Activated CD8-positive, alpha-beta memory T cell treated with anti-CD3 and anti-CD28 coated beads, Interleukin-2, amount 10 ng/mL, durations not matched to agents 7 days and 5 days (primary cell): ENCODE measurements around the gene SDK1. TPM values are rescaled to one million over a fixed set of nuclear protein-coding genes. Genes with fewer than 3 reads are reported as not detected.
"Not testable (repeated sequence)": the region's sequence is repeated elsewhere in the genome, so short reads cannot be mapped to it uniquely, and the experiment has no call there.

Experiments used
- ATAC-seq: fragments of 150-1000 bp; cut with Tn5 transposase; one replicate; pipeline ENCODE4 v1.10.0; 2021; ENCODE audit warnings: moderate library complexity
- CTCF ChIA-PET: fragments of 350-600 bp; sonication (Branson Sonifier 250); formaldehyde crosslinking; loops from one replicate; lab custom pipeline; 2021; ENCODE audit warnings: antibody characterized with exemption; lab: Charles Lee
- DNase-seq: peaks from one replicate; pipeline ENCODE4 v3.0.0-alpha.2; 2020
- H3K27ac Mint-ChIP-seq: one replicate; pipeline ENCODE4 v1.8.0; 2021; ENCODE audit warnings: mild to moderate bottlenecking, mixed read lengths
- H3K27me3 Mint-ChIP-seq: one replicate; pipeline ENCODE4 v1.8.0; 2021; ENCODE audit warnings: mixed read lengths
- H3K36me3 Mint-ChIP-seq: one replicate; pipeline ENCODE4 v1.8.0; 2021; ENCODE audit warnings: mild to moderate bottlenecking, mixed read lengths
- H3K4me1 Mint-ChIP-seq: one replicate; pipeline ENCODE4 v1.8.0; 2021; ENCODE audit warnings: mixed read lengths
- H3K4me3 Mint-ChIP-seq: one replicate; pipeline ENCODE4 v1.8.0; 2021; ENCODE audit warnings: mild to moderate bottlenecking, moderate library complexity, mixed read lengths
- H3K9me3 Mint-ChIP-seq: one replicate; pipeline ENCODE4 v1.8.0; 2022; ENCODE audit warnings: low read depth, mixed read lengths
- total RNA-seq, 2 experiments: library from RNA; stranded (reverse); gene quantifications; one replicate each; pipeline ENCODE4 v1.2.3, GENCODE V29; 2021

Gene SDK1
- total RNA-seq, 2 experiments from 2014 or later = 0.05 to 0.06 TPM

GRCh38 chr7:3564231-3564630 is 263.2 kb downstream of the SDK1 start:
- Mint-ChIP-seq H3K27ac (no peak overlapping the region), H3K4me1 (peaks cover 4% of the 10 kb centered on the region), H3K27me3 (peaks cover 6% of the 10 kb centered on the region), H3K9me3 (no peaks in the 10 kb centered on the region), H3K4me3 (no peak overlapping the region), H3K36me3 (no peaks in the 10 kb centered on the region)
- ATAC-seq (no peak), DNase-seq (no peak)
- CTCF ChIA-PET = interaction anchor here (1.3 kb wide), 1 partner anchor 102 kb away, joined by 3 read pairs; no protein-coding TSS in a partner anchor

GRCh38 chr7:3568516-3568915 is 267.5 kb downstream of the SDK1 start:
- H3K27me3 Mint-ChIP-seq = no peaks in the 10 kb centered on the region
- no peak overlapping the region for H3K27ac Mint-ChIP-seq
- no peaks in the 10 kb centered on the region for H3K36me3 Mint-ChIP-seq
- CTCF ChIA-PET = no interaction called here
- ATAC-seq (no peak), DNase-seq (no peak)
- no peaks in the 10 kb centered on the region for H3K9me3 Mint-ChIP-seq
- H3K4me1 Mint-ChIP-seq = peaks cover 4% of the 10 kb centered on the region
- H3K4me3 Mint-ChIP-seq = no peak overlapping the region

GRCh38 chr7:3569643-3570042 is 268.6 kb downstream of the SDK1 start:
- no peaks in the 10 kb centered on the region for H3K27me3 Mint-ChIP-seq
- no peak overlapping the region for H3K4me3 Mint-ChIP-seq
- no peaks in the 10 kb centered on the region for H3K36me3 Mint-ChIP-seq
- DNase-seq (no peak), ATAC-seq (no peak)
- CTCF ChIA-PET = no interaction called here
- no peaks in the 10 kb centered on the region for H3K9me3 Mint-ChIP-seq
- H3K4me1 Mint-ChIP-seq = peaks cover 4% of the 10 kb centered on the region
- H3K27ac Mint-ChIP-seq = no peak overlapping the region

GRCh38 chr7:3573151-3573550 is 272.1 kb downstream of the SDK1 start:
- H3K27me3 Mint-ChIP-seq = no peaks in the 10 kb centered on the region
- CTCF ChIA-PET = no interaction called here
- H3K36me3 Mint-ChIP-seq = no peaks in the 10 kb centered on the region
- peaks cover 2% of the 10 kb centered on the region for H3K9me3 Mint-ChIP-seq
- no peak overlapping the region for H3K4me3 Mint-ChIP-seq
- H3K4me1 Mint-ChIP-seq = no peaks in the 10 kb centered on the region
- ATAC-seq (no peak), DNase-seq (no peak)
- no peak overlapping the region for H3K27ac Mint-ChIP-seq

- Mint-ChIP-seq H3K27me3 (no peaks in the 10 kb centered on the region), H3K9me3 (peaks cover 2% of the 10 kb centered on the region), H3K36me3 (no peaks in the 10 kb centered on the region), H3K4me3 (no peak overlapping the region), H3K27ac (no peak overlapping the region), H3K4me1 (no peaks in the 10 kb centered on the region)
- CTCF ChIA-PET = no interaction called here
- no peak for DNase-seq
- no peak for ATAC-seq
These were observed 273.3 kb downstream of the SDK1 start for GRCh38 chr7:3574386-3574785.

GRCh38 chr7:3575753-3576531 is 274.9 kb downstream of the SDK1 start:
- Mint-ChIP-seq H3K9me3 (peaks cover 4% of the 10 kb centered on the region), H3K36me3 (no peaks in the 10 kb centered on the region), H3K27me3 (no peaks in the 10 kb centered on the region), H3K4me1 (no peaks in the 10 kb centered on the region), H3K4me3 (no peak overlapping the region), H3K27ac (no peak overlapping the region)
- CTCF ChIA-PET = no interaction called here
- DNase-seq (no peak), ATAC-seq (no peak)

- H3K4me3 Mint-ChIP-seq = no peak overlapping the region
- CTCF ChIA-PET = no interaction called here
- peaks cover 4% of the 10 kb centered on the region for H3K9me3 Mint-ChIP-seq
- no peak for DNase-seq
- no peak for ATAC-seq
- H3K36me3 Mint-ChIP-seq = no peaks in the 10 kb centered on the region
- no peaks in the 10 kb centered on the region for H3K27me3 Mint-ChIP-seq
- H3K4me1 Mint-ChIP-seq = no peaks in the 10 kb centered on the region
- H3K27ac Mint-ChIP-seq = no peak overlapping the region
These were observed 277.3 kb downstream of the SDK1 start for GRCh38 chr7:3578399-3578798.

GRCh38 chr7:3579638-3580219 is 278.7 kb downstream of the SDK1 start:
- ATAC-seq = no peak

GRCh38 chr7:3582145-3582544 is 281.1 kb downstream of the SDK1 start:
- CTCF ChIA-PET, H3K4me3 Mint-ChIP-seq: not testable (repeated sequence)

More at GRCh38 chr7:3579638-3580219, 278.7 kb downstream of the SDK1 start:
- peaks cover 4% of the 10 kb centered on the region for H3K9me3 Mint-ChIP-seq
- H3K27ac Mint-ChIP-seq = no peak overlapping the region
- no peak overlapping the region for H3K4me3 Mint-ChIP-seq
- CTCF ChIA-PET = no interaction called here
- no peaks in the 10 kb centered on the region for H3K4me1 Mint-ChIP-seq
- no peak for DNase-seq
- no peaks in the 10 kb centered on the region for H3K36me3 Mint-ChIP-seq
- H3K27me3 Mint-ChIP-seq = no peaks in the 10 kb centered on the region

GRCh38 chr7:3585826-3586225 is 284.8 kb downstream of the SDK1 start:
- CTCF ChIA-PET = no interaction called here
- no peak for ATAC-seq
- Mint-ChIP-seq H3K9me3 (no peaks in the 10 kb centered on the region), H3K4me1 (no peaks in the 10 kb centered on the region), H3K36me3 (no peaks in the 10 kb centered on the region), H3K4me3 (no peak overlapping the region), H3K27ac (no peak overlapping the region), H3K27me3 (no peaks in the 10 kb centered on the region)
- no peak for DNase-seq

More at GRCh38 chr7:3582145-3582544, 281.1 kb downstream of the SDK1 start:
- not testable (repeated sequence) for H3K27me3 Mint-ChIP-seq, H3K9me3 Mint-ChIP-seq, H3K36me3 Mint-ChIP-seq, H3K4me1 Mint-ChIP-seq, DNase-seq, H3K27ac Mint-ChIP-seq, ATAC-seq

- ATAC-seq (no peak), DNase-seq (no peak)
- Mint-ChIP-seq H3K36me3 (no peaks in the 10 kb centered on the region), H3K9me3 (no peaks in the 10 kb centered on the region), H3K27me3 (no peaks in the 10 kb centered on the region), H3K4me3 (no peak overlapping the region), H3K4me1 (no peaks in the 10 kb centered on the region), H3K27ac (no peak overlapping the region)
- CTCF ChIA-PET = no interaction called here
These were observed 287.3 kb downstream of the SDK1 start for GRCh38 chr7:3588341-3588740.

- no peak for ATAC-seq
- peaks cover 2% of the 10 kb centered on the region for H3K27me3 Mint-ChIP-seq
- CTCF ChIA-PET = no interaction called here
- no peak overlapping the region for H3K4me3 Mint-ChIP-seq
- no peak overlapping the region for H3K27ac Mint-ChIP-seq
- no peaks in the 10 kb centered on the region for H3K36me3 Mint-ChIP-seq
- no peak for DNase-seq
- H3K9me3 Mint-ChIP-seq = no peaks in the 10 kb centered on the region
- H3K4me1 Mint-ChIP-seq = no peaks in the 10 kb centered on the region
These were observed 288.7 kb downstream of the SDK1 start for GRCh38 chr7:3589752-3590151.

GRCh38 chr7:3591219-3591618 is 290.2 kb downstream of the SDK1 start:
- H3K4me1 Mint-ChIP-seq = no peaks in the 10 kb centered on the region
- peaks cover 2% of the 10 kb centered on the region for H3K27me3 Mint-ChIP-seq
- H3K4me3 Mint-ChIP-seq = no peak overlapping the region
- no peak overlapping the region for H3K27ac Mint-ChIP-seq
- H3K9me3 Mint-ChIP-seq = no peaks in the 10 kb centered on the region
- ATAC-seq (no peak), DNase-seq (no peak)
- H3K36me3 Mint-ChIP-seq = no peaks in the 10 kb centered on the region
- CTCF ChIA-PET = interaction anchor here (0.9 kb wide), 1 partner anchor 32 kb away, joined by 4 read pairs; no protein-coding TSS in a partner anchor

- H3K4me3 Mint-ChIP-seq = no peak overlapping the region
- H3K27me3 Mint-ChIP-seq = peaks cover 2% of the 10 kb centered on the region
- H3K36me3 Mint-ChIP-seq = no peaks in the 10 kb centered on the region
- CTCF ChIA-PET = no interaction called here
- DNase-seq = no peak
- H3K27ac Mint-ChIP-seq = no peak overlapping the region
- H3K4me1 Mint-ChIP-seq = no peaks in the 10 kb centered on the region
- no peaks in the 10 kb centered on the region for H3K9me3 Mint-ChIP-seq
- ATAC-seq = no peak
These were observed 290.9 kb downstream of the SDK1 start for GRCh38 chr7:3591944-3592343.
